Activated T-cell treated with anti-CD3 and anti-CD28 coated beads, Interleukin-2, amount 50 U/mL, for 48 hours (primary cell): ENCODE measurements around the gene THAP2.

Experiments
- DNase-seq, 2 experiments: peaks; one replicate each; pipeline ENCODE4 v3.0.0-alpha.2; 2020

Gene THAP2

DNA sequence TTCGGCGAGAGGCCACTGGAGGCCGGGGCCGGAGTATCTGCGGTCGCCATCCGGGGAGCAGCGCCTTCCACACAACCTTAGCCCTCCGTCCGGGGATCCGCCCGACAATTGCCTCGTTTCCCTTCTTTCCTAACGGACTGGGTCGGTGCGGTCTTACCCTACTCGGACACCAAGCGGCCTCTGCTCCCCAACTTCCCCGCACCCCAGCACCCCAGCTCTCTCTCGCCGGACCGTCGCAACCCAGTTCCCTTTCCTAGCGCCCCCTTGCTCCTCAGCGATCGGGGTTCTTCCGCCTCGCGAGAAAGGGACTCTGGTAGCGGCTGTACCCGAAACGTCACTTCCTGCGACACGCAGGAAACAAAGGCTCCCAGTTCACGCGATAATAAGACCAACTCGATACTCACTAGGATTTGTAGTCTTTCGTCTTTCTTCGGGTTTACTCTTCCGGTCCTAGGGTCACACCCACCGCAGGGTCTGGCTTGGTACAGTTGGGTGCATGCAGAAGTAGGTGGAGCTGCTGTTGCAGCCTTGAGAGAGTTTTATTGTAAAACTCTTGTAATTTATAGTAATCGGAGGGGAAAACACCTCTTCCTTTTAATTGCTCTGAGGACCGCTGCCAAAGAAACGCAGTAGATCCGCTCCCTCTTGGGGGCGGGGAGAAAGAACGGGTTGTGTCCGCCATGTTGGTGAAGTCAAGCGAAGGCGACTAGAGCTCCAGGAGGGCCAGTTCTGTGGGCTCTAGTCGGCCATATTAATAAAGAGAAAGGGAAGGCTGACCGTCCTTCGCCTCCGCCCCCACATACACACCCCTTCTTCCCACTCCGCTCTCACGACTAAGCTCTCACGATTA lies at the start of gene THAP2, which contains the start of gene ZFC3H1:
THAP2 (plus strand) TSS at position 741 of the 850 bp plus-strand sequence. CDS start 209 bp downstream, outside the sequence.
ZFC3H1 (minus strand) TSS at position 288 of the 850 bp plus-strand sequence; CDS start at position 50, 238 bp downstream.
- DNase-seq, result peak; percentile 87 to 88

- DNase-seq, result no peak
These were observed 42.2 kb upstream of the THAP2 start for GRCh38 chr12:71621938-71622337.

DNA sequence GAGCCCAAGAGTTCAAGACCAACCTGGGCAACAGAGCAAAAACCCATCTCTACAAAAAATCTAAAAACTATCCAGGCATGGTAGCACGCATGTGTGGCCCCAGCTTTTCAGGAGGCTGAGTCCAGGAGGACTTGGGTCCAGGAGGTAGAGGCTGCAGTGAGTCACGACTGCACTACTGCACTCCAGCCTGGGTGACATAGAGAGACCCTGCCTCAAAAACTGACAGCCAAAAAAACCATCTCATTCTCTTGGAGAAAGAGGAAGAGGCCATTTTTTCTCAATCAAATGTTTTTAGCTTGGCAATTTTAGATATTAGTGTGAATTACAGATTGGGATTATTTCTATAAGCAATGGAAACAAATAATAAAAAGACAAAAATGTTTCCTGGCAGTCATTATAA lies 38.6 kb upstream of the THAP2 start:
- no peak for DNase-seq

- no peak for DNase-seq
These were observed 38.0 kb upstream of the THAP2 start for GRCh38 chr12:71626098-71626497.

GRCh38 chr12:71626768-71627167 lies 37.3 kb upstream of the THAP2 start:
- DNase-seq, result no peak

DNA sequence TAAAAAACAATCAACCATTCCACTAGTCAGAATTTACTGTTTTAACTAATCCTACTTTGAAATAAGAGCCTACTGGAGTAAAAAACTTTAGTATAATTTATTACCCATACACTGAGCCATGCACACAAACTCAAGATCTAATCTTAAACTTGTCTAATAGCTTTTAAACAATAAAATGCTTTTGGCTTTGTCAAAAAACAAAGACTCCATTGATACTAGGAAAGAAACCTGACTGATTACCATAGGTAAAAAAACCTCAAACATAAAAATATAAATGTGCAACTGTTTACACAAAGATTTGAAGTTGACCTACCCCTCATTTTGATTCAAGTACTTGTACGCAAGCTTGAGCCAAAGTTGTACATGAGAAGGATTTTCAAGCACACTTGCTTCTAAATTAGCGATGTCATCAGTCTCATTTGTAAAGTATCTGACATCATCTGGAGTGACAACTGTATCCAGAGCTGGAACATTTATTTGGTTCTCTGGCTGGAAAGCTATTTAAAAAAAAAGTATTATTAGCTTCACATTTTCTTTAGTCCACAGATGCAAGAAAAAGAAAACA lies 36.6 kb upstream of the THAP2 start:
- no peak for DNase-seq

GRCh38 chr12:71636704-71637115 lies 27.4 kb upstream of the THAP2 start:
- DNase-seq, result no peak

- DNase-seq, result no peak
These were observed 25.6 kb upstream of the THAP2 start for GRCh38 chr12:71638499-71638898.

- no peak for DNase-seq
These were observed 24.8 kb upstream of the THAP2 start for GRCh38 chr12:71639341-71639760.

- no peak for DNase-seq
These were observed 23.8 kb upstream of the THAP2 start for GRCh38 chr12:71640316-71640715.

DNA sequence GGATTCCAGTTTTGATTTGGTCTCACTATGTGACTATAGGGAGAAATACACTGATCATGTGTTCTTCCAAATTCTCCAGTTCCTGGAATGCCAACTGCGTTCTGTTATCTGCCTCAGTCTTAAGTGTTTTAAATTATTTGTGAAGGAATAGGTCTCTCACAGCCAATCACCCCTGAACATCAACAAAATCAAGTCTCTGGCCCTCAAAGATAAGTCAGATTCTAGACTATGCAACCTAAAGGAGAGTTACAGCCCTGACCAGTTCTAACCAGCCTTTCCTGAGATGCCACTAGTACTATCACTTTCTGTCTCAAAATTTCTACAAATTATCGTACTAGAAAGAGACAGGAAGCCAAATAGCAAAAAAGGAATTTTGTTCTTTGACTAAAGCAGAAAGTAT lies 22.7 kb upstream of the THAP2 start:
- no peak for DNase-seq

GRCh38 chr12:71642264-71642663 lies 21.8 kb upstream of the THAP2 start:
- no peak for DNase-seq

GRCh38 chr12:71645268-71645667 lies 18.8 kb upstream of the THAP2 start:
- no peak for DNase-seq

DNA sequence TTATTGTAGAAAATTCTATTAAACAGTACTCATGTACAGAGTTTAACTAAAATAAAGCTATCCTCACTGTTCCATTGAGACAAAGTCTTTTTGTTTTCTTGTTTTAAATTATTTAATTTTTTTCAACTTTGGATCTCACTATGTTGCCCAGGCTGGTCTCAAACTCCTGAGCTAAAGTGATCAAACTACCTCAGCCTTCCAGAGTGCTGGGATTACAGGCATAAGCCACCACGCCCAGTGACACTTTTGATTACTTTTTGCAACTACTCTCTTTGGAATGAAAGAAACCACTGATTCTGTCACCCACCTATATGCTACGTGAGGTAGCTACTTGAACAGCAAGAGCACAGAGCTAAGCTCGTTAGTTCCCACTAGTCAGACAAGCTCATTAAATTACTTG lies 17.6 kb upstream of the THAP2 start:
- no peak for DNase-seq

DNA sequence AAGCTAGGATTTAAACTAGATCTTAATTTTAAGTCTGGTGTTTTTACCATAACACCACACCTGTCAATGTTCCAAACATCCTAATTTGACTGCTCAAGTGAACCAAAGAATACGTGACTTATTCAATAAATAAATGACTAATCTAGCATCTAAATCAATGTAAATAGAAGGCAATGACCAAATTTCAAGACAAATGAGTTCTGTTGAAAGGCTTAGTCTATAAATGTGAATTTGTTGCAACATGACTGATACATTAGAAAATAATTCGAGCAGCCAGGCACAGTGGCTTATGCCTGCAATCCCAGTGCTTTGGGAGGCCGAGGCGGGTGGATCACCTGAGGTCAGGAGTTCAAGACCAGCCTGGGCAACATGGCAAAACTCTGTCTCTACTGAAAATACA lies 15.6 kb upstream of the THAP2 start:
- no peak for DNase-seq

- DNase-seq, result no peak
These were observed 14.7 kb upstream of the THAP2 start for GRCh38 chr12:71649401-71649800.

GRCh38 chr12:71652656-71653055 lies 11.4 kb upstream of the THAP2 start:
- no peak for DNase-seq

DNA sequence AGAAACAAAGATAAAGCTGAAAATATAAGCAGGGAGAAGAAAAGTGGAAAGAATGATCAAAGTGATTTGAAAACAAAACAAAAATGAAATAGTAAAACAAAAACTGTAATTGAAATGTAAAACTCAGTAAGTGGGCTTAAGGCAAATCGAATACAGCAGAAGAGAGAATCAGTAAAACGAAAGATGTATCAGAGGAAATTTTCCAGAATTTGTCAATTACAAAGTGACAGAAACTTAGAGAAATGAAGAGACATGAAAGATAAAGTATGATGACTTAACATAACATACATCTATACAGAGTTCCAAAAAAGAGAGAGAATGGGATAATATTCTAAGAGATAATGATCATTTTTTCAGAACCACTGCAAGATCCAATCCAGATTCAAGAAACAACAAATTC lies 11.0 kb upstream of the THAP2 start:
- no peak for DNase-seq

DNA sequence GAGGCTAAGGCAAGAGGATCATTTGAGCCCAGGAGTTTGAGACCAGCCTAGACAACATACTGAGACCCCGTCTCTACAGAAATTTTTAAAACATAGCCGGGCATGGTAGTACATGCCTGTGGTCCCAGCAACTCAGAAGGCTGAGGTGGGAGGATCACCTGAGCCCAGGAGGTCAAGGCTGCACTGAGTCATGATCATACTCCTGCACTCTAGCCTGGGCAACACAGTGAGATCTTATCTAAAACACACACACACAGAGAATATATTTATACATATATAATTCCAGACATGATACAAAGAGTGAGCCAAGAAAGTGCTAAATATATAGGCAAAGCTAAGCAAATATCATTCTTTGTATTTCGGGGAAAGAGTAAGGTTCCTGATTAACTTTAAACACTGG lies 9.9 kb upstream of the THAP2 start:
- DNase-seq, result no peak

DNA sequence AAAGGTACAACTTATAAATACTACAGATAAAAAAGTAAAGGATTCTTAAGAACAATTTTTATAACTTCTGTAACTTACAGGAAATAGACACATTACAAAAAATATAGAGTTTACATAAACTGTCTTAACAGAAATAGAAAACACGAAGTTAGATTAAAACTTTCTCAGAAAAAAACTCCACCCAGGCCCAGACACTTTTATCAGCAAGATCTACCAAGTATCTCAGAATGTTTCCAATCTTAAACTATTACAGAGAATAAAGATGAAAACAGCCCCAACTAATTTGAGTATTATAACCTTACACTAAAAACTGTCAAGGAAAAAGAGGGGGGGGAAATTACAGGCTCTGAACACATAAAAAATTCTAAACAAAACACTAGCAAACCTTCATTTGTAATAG lies 8.6 kb upstream of the THAP2 start:
- no peak for DNase-seq

GRCh38 chr12:71655907-71656306 lies 8.2 kb upstream of the THAP2 start:
- no peak for DNase-seq

DNA sequence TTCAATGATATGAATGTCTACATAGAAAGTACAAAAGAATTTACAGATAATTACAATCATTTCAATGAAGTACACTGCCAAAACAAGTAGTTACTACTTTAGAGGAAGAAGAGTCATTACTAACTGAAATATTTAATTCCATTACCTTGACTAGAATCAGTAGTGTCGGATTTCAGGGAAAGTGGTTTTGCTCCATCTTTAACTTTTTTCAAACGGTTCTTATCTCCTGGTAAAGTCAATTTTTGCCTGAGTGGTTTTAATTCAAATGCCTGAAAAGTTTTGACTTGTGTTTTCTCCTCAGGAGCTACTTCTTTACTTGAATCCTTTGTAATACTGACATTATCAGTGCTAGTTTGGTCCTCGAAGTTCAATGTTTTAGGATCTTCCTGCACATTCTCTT lies 7.4 kb upstream of the THAP2 start:
- no peak for DNase-seq

DNA sequence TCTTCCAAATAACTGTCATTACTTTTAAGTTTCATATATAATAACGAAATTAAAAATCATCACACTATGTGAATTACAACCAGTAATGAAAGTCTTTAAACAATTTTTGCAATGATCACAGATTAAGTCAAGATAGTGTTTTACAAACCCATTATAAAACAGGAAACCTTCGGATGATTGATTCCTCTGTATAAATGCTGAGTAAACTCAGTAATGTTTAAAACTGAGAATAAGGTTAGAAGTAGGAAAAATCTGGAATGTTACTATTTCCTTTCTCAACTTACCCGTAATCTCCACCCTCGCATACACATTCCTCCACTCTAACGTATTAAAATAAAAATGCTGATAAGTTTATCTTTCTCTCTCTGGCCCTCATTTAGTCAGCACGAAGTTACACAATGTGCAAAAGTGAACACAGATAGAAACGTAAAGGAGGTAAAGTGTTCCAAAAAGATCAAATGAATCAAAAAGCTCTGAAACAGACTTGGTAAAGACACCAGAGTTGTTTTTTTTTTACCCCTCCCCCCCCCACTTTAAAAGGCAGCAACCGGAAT lies 2.0 kb upstream of the THAP2 start:
- no peak for DNase-seq
